ENCODE data around the gene DNAJC6. TPM values are rescaled to one million over a fixed set of nuclear protein-coding genes. Genes with fewer than 3 reads are reported as not detected.
"Not testable (repeated sequence)": the region's sequence is repeated elsewhere in the genome, so short reads cannot be mapped to it uniquely, and the experiment has no call there.

Gene DNAJC6
- total RNA-seq, 1 donor, result 0.72 TPM

- no peak overlapping the region for H3K4me3 ChIP-seq (ENCODE audit: low read depth, low read length)
- DNase-seq (ENCODE audit: low read depth), result no peak
- no peak for TF ChIP-seq CTCF (IDR thresholded peaks at IDR 0.05; ENCODE audit: insufficient read depth, low read length)
Measured at GRCh38 chr1:65277605-65278347, 31.6 kb upstream of the DNAJC6 start.

GRCh38 chr1:65278376-65279069 is 30.8 kb upstream of the DNAJC6 start:
- TF ChIP-seq CTCF (IDR thresholded peaks at IDR 0.05; ENCODE audit: insufficient read depth, low read length), result no peak
- H3K4me3 ChIP-seq (ENCODE audit: low read depth, low read length), result no peak overlapping the region
- no peak for DNase-seq (ENCODE audit: low read depth)

GRCh38 chr1:65279070-65279779 is 30.1 kb upstream of the DNAJC6 start:
- TF ChIP-seq CTCF (IDR thresholded peaks at IDR 0.05; ENCODE audit: insufficient read depth, low read length), result no peak
- H3K4me3 ChIP-seq (ENCODE audit: low read depth, low read length), result no peak overlapping the region
- no peak for DNase-seq (ENCODE audit: low read depth)

GRCh38 chr1:65281846-65282245 is 27.5 kb upstream of the DNAJC6 start:
- no peak for DNase-seq (ENCODE audit: low read depth)
- TF ChIP-seq CTCF (IDR thresholded peaks at IDR 0.05; ENCODE audit: insufficient read depth, low read length), result no peak
- H3K4me3 ChIP-seq (ENCODE audit: low read depth, low read length), result no peak overlapping the region

- no peak overlapping the region for H3K4me3 ChIP-seq (ENCODE audit: low read depth, low read length)
- no peak for DNase-seq (ENCODE audit: low read depth)
- no peak for TF ChIP-seq CTCF (IDR thresholded peaks at IDR 0.05; ENCODE audit: insufficient read depth, low read length)
Measured at GRCh38 chr1:65284229-65284628, 25.1 kb upstream of the DNAJC6 start.

GRCh38 chr1:65289449-65289848 is 19.9 kb upstream of the DNAJC6 start:
- TF ChIP-seq CTCF (IDR thresholded peaks at IDR 0.05; ENCODE audit: insufficient read depth, low read length), result no peak
- DNase-seq (ENCODE audit: low read depth), result no peak
- H3K4me3 ChIP-seq (ENCODE audit: low read depth, low read length), result no peak overlapping the region

- not testable (repeated sequence) for H3K4me3 ChIP-seq (ENCODE audit: low read depth, low read length); DNase-seq (ENCODE audit: low read depth)
Measured at GRCh38 chr1:65291818-65292217, 17.5 kb upstream of the DNAJC6 start.

All from fibroblast of the aortic adventitia (primary cell).